ENCODE measurements around the gene TFAP2C.
"Not testable (repeated sequence)": the region's sequence is repeated elsewhere in the genome, so short reads cannot be mapped to it uniquely, and the experiment has no call there.

Gene TFAP2C

GRCh38 chr20:56616716-56617115, 12.4 kb upstream of the TFAP2C start:
- DNase-seq (ENCODE audit: low read depth in 2 of 2), result no peak

DNA sequence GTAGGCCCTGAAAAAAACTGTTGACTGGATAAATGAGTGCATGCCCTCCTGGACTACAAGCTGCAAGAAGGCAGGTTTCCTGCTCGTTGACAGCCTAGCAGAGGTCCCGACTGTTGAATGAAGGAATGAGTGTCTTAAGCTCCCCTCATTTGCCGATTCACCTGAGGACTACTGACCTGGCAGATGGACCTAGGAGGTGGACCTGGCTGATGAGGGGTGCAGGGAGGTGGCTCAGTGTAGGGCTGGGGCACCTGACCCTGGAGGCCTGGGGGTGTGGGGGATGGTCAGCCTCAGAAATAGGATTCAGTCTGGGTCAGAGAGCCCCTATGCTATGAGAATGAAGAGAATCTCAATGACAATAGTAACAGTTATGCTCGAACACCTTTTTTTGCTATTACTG, 11.6 kb upstream of the TFAP2C start:
- no peak for DNase-seq (ENCODE audit: low read depth in 2 of 2)

- no peak for DNase-seq (ENCODE audit: low read depth in 2 of 2)
Measured at GRCh38 chr20:56621730-56622129, 7.4 kb upstream of the TFAP2C start.

DNA sequence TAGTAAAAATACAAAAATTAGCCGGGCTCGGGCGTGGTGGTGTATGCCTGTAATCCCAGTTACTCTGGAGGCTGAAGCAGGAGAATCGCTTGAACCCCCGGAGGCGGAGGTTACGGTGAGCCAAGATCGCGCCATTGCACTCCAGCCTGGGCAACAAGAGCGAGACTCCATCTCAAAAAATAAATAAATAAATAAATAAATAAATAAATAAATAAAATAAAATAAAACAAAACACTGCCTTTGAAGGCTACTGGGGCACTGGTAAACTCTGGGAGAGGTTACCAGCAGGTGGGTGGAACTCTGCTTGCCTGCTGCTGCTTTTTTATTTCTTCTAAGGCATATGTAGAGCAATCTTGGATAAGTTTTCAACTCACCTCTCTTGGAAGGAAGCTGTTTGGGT, 5.2 kb upstream of the TFAP2C start:
- not testable (repeated sequence) for DNase-seq (ENCODE audit: low read depth in 2 of 2)

- DNase-seq (ENCODE audit: low read depth in 2 of 2), result no peak
Measured at GRCh38 chr20:56624786-56625681, 4.1 kb upstream of the TFAP2C start.

- no peak for DNase-seq (ENCODE audit: low read depth in 2 of 2)
Measured at GRCh38 chr20:56625837-56626236, 3.3 kb upstream of the TFAP2C start.

DNA sequence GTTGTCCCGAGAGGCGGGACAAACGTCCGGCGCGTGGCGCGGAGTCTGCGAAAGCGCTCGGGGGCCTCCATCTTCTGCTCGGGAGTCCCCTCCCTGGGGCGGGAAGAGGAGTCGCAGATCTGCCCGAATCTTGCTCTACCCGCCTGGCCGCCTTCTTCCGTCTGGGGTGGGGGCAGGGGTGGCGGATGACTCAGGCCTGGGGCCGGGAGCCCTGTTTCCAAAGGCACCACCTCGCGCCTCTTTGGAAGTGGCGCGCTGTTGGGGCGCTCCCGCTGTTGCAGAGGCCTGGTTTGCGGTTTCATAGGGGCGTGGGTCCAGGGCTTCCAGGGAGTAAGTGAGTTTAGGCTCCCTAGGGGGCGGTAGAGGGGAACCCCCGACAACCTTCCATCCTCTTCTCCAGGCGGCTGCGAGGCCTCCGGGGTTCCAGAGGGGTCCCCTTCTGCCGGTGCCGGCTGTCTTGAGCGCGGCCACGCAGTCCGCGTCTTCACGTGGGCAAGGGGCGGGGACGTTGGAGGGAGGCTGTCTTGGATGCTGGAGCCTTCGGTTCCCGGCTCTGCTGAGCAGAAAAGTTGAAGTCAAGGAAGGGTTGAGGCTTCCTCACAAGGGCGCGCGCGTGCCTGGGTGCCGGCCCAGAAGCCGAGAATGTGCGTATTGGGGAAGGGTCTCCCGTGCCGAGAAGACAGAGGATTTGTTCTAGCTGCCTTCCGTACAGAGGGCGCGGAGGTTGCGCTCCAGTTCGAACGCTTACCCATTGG, 2.6 kb upstream of the TFAP2C start:
- DNase-seq (ENCODE audit: low read depth in 2 of 2), result no peak

GRCh38 chr20:56627122-56628014, 1.7 kb upstream of the TFAP2C start:
- DNase-seq (ENCODE audit: low read depth in 2 of 2), result no peak

- no peak for DNase-seq (ENCODE audit: low read depth in 2 of 2)
Measured at GRCh38 chr20:56628015-56628872, 862 bp upstream of the TFAP2C start.

GRCh38 chr20:56629464-56630085, 469 bp downstream of the TFAP2C start:
- DNase-seq (ENCODE audit: low read depth in 2 of 2), result no peak

- DNase-seq (ENCODE audit: low read depth in 2 of 2), result no peak
Measured at GRCh38 chr20:56630086-56630493, 984 bp downstream of the TFAP2C start.

DNA sequence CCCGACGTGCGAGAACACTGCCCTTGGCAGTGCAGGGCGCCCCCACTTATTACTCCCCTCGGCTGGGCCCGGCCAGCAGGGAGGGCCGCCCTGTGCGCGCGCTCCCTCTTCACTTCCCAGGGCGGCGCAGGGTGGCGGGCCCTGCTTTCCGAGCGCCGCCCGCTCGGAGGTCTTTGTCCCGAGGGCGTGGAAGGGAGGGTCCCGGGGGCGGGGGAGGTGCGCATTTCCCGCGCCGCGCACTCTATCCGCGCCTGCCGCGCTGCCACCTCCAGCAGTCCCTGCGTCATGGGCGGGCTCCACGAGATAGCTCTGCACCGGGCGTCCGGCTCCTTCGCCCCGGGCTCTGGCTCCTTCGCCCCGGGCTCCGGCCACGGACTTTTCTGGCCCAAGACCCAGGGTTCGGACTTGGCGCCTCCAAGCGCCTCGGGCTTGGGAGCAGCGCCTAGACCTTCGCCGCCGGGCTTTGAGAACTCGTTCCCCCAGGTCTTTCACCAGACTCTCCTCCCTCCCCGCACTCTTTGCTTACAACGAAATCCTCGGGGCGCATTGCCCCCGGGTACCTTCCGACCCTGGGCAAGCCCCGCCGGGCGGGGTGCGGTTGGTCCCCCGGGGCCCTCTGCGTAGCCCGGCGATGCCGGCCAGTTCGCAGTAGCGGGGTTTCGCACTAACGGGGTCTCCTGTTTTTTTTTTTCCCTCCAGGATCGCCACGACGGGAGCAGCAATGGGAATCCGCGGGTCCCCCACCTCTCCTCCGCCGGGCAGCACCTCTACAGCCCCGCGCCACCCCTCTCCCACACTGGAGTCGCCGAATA, 1.6 kb downstream of the TFAP2C start:
- no peak for DNase-seq (ENCODE audit: low read depth in 2 of 2)

DNA sequence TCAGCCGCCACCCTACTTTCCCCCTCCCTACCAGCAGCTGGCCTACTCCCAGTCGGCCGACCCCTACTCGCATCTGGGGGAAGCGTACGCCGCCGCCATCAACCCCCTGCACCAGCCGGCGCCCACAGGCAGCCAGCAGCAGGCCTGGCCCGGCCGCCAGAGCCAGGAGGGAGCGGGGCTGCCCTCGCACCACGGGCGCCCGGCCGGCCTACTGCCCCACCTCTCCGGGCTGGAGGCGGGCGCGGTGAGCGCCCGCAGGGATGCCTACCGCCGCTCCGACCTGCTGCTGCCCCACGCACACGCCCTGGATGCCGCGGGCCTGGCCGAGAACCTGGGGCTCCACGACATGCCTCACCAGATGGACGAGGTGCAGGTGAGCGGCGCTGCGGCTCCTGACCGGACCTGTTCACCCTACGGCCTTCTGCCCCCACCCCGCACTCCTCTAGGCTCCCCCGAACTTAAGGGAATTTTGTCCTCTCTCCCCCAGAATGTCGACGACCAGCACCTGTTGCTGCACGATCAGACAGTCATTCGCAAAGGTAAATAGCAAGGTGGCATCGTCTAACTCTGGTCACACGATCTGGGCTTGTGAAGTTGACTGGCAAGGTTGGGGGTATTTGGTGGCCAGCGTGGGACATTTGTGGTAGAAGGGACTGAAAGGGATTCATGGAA, 2.3 kb downstream of the TFAP2C start:
- DNase-seq (ENCODE audit: low read depth in 2 of 2), result no peak

DNA sequence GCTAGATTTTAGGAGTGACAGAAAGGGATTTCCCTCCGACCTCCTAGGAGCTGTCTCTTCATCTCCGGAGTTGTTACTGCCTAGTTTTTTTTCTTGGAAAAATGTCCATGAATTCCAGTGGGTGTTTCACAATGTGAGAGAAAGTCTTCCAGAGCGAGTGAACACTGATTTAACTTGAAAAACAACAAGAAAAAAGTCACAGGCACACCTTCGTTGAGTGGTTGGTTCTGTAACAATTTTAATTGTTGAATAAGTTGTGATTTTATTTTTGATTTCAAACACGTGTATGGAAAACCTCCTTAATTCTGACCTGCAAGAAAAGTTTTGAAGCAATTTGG, 2.9 kb downstream of the TFAP2C start:
- DNase-seq (ENCODE audit: low read depth in 2 of 2), result no peak

- DNase-seq (ENCODE audit: low read depth in 2 of 2), result no peak
Measured at GRCh38 chr20:56634307-56634706, 5.2 kb downstream of the TFAP2C start.

GRCh38 chr20:56634735-56635385, 5.8 kb downstream of the TFAP2C start:
- no peak for DNase-seq (ENCODE audit: low read depth in 2 of 2)

GRCh38 chr20:56636716-56637115, 7.6 kb downstream of the TFAP2C start:
- no peak for DNase-seq (ENCODE audit: low read depth in 2 of 2)

DNA sequence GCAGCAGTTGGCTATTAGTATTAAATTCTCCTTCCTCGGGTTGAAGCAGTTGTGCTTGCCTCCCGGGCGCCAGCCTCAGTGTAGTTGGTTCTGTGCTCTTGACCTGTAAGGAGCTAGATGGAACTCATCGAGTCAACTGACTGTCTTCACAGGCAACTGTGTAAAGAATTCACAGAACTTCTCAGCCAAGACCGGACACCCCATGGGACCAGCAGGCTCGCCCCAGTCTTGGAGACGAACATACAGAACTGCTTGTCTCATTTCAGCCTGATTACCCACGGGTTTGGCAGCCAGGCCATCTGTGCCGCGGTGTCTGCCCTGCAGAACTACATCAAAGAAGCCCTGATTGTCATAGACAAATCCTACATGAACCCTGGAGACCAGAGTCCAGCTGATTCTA, 8.5 kb downstream of the TFAP2C start:
- DNase-seq (ENCODE audit: low read depth in 2 of 2), result no peak

GRCh38 chr20:56646599-56646998, 17.5 kb downstream of the TFAP2C start:
- no peak for DNase-seq (ENCODE audit: low read depth in 2 of 2)
